Gastrocnemius medialis (tissue), 4 donors: Measurements from ENCODE around the gene COMMD9. TPM values are rescaled to one million over a fixed set of nuclear protein-coding genes. Genes with fewer than 3 reads are reported as not detected.

Experiments
- ATAC-seq, 2 donors: fragments of 150-250 bp; one replicate each; pipeline ENCODE4 v1.9.1; 2016
- DNase-seq, 2 donors: peaks; one replicate each; pipeline ENCODE4 v3.0.0-alpha.2; 2019
- H3K27ac ChIP-seq, 4 donors: fragments of 200-600 bp; sonication (generic); 1 replicate in 1 of 4; 2 replicates in 3 of 4; pipeline ENCODE4 v1.5.1; 2016 to 2018; ENCODE audit warnings: mild to moderate bottlenecking in 2 of 4, moderate library complexity in 1 of 4
- H3K27me3 ChIP-seq, 3 donors: fragments of 200-600 bp; sonication (generic) in 2 of 3; 1 replicate in 1 of 3; 2 replicates in 2 of 3; pipeline versions ENCODE4 v1.5.1 to v1.6.0; 2016 to 2019; ENCODE audit warnings: mild to moderate bottlenecking in 1 of 3, moderate library complexity in 1 of 3
- H3K36me3 ChIP-seq, 2 donors: fragments of 200-600 bp; sonication (generic) in 1 of 2; one replicate each; pipeline ENCODE4 v1.5.1; 2017 to 2018
- H3K4me1 ChIP-seq, 2 donors: fragments of 200-600 bp; sonication (generic) in 1 of 2; one replicate each; pipeline ENCODE4 v1.5.1; 2016 to 2017; ENCODE audit warnings: mild to moderate bottlenecking in 2 of 2
- H3K4me3 ChIP-seq, 4 donors: fragments of 200-600 bp; sonication (generic) in 3 of 4; 1 replicate in 1 of 4; 2 replicates in 3 of 4; pipeline ENCODE4 v1.5.1; 2016 to 2019; ENCODE audit warnings: mild to moderate bottlenecking in 2 of 4
- H3K9me3 ChIP-seq, 3 donors: fragments of 200-600 bp; sonication (generic) in 2 of 3; 1 replicate in 1 of 3; 2 replicates in 2 of 3; pipeline ENCODE4 v1.5.1; 2016 to 2019
- POLR2A ChIP-seq, 2 donors: fragments of 450-650 bp; IDR thresholded peaks; one replicate each; pipeline ENCODE4 v1.6.1; 2017; ENCODE audit warnings: antibody characterized with exemption in 2 of 2, mild to moderate bottlenecking in 2 of 2, moderate library complexity in 2 of 2
- in situ Hi-C, 4 donors: fragments of 200-750 bp; cut with MboI; loops; one replicate each; pipeline versions ENCODE4 v1.15.0 to v1.8.0; 2017; ENCODE audit warnings: low sequenced_read_pairs in 4 of 4
- intact Hi-C: fragments of 100-400 bp; cut with DNase I; formaldehyde crosslinking; loops from one replicate; pipeline ENCODE4 v1.15.1; 2023; ENCODE audit warnings: low total_unique reads
- total RNA-seq, 4 donors: library from RNA; depleted of rRNA; stranded (reverse); fragments of >200 nt; gene quantifications; one replicate each; pipeline versions ENCODE4 v1.1.0 to v1.2.3, GENCODE V29; 2016
- TF ChIP-seq, protein P1 (sequence below), 5 experiments: fragments of 450-650 bp in 3 of 5; fragments of 200-600 bp in 2 of 5; sonication (generic) in 2 of 5; IDR thresholded peaks in 4 of 5; conservative IDR thresholded peaks in 1 of 5; 1 replicate in 4 of 5; 2 replicates in 1 of 5; pipeline ENCODE4 v1.5.1; 2016 to 2019; ENCODE audit warnings: antibody characterized with exemption in 5 of 5, mild to moderate bottlenecking in 3 of 5, moderate library complexity in 3 of 5

Gene COMMD9
- total RNA-seq, 4 donors from 2014 or later, result 51.8 to 68.6 (median 57.7) TPM

DNA sequence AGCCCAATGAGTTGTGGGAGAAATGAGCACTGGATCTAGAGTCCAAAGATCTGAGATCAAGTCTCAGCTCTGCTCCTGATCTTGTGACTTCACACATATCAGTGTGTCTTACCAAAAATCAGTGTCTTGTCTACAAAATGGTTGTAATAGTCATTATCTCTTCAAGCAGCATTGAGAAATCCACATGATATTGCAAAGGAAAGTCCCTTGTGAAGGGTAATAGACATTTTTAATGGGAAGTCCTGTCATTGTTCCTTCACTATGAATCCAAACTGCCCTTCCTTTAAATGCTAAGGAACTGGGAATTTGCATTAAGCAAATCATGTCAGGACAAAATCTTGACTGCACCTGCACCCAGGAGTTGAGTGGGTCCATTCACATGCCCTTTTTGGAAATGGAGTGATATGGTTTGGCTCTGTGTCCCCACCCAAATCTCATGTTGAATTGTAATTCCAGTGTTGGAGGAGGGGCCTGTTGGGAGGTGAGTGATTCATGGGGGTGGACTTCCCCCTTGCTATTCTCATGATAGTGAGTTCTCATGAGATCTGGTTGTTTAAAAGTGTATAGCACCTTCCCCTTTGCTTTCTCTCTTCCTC is 51.1 kb downstream of the COMMD9 start:
- H3K4me3 ChIP-seq, result no peak overlapping the region

DNA sequence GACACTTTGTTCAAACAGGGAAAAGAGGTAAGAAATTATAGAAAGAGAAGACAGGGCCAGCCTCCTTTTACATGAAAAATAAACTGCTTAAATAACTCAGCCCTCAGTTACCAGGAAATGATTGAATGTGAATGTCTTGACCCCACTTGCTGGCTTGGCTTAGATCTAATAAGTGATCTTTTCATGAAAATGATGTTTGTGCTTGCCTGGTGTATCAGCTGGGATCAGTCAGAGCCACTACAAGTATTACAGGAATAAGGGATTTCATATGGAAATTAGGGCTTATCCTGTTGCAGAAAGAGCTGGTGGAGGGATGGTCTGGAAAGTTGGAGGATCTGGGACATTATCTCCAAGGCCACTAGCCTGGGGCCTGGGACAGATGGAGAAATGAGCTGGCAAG is 51.8 kb downstream of the COMMD9 start:
- Histone ChIP-seq H3K27ac (no peak overlapping the region), H3K27me3 (no peaks in the 10 kb centered on the region), H3K4me1 (no peaks in the 10 kb centered on the region), H3K36me3 (no peaks in the 10 kb centered on the region), H3K9me3 (no peaks in the 10 kb centered on the region), H3K4me3 (no peak overlapping the region)
- in situ Hi-C loops, result no loop called here
- ATAC-seq (no peak), DNase-seq (no peak)
- TF ChIP-seq POLR2A (IDR thresholded peaks at IDR 0.05), result no peak
- TF ChIP-seq, protein P1, sequence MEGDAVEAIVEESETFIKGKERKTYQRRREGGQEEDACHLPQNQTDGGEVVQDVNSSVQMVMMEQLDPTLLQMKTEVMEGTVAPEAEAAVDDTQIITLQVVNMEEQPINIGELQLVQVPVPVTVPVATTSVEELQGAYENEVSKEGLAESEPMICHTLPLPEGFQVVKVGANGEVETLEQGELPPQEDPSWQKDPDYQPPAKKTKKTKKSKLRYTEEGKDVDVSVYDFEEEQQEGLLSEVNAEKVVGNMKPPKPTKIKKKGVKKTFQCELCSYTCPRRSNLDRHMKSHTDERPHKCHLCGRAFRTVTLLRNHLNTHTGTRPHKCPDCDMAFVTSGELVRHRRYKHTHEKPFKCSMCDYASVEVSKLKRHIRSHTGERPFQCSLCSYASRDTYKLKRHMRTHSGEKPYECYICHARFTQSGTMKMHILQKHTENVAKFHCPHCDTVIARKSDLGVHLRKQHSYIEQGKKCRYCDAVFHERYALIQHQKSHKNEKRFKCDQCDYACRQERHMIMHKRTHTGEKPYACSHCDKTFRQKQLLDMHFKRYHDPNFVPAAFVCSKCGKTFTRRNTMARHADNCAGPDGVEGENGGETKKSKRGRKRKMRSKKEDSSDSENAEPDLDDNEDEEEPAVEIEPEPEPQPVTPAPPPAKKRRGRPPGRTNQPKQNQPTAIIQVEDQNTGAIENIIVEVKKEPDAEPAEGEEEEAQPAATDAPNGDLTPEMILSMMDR (IDR thresholded peaks at IDR 0.05 in 4 of 5, conservative IDR thresholded peaks at IDR 0.05 in 1 of 5), result no peak
- intact Hi-C loops, result no loop called here

More for the DNA sequence above, 51.1 kb downstream of the COMMD9 start:
- in situ Hi-C loops (no loop called here), intact Hi-C loops (no loop called here)
- DNase-seq, result no peak
- no peak overlapping the region for H3K27ac ChIP-seq
- TF ChIP-seq, protein P1 (IDR thresholded peaks at IDR 0.05 in 4 of 5, conservative IDR thresholded peaks at IDR 0.05 in 1 of 5), result no peak
- TF ChIP-seq POLR2A (IDR thresholded peaks at IDR 0.05), result no peak
- H3K36me3 ChIP-seq, result no peaks in the 10 kb centered on the region
- no peaks in the 10 kb centered on the region for H3K4me1 ChIP-seq
- ATAC-seq, result no peak
- no peaks in the 10 kb centered on the region for H3K9me3 ChIP-seq
- no peaks in the 10 kb centered on the region for H3K27me3 ChIP-seq

DNA sequence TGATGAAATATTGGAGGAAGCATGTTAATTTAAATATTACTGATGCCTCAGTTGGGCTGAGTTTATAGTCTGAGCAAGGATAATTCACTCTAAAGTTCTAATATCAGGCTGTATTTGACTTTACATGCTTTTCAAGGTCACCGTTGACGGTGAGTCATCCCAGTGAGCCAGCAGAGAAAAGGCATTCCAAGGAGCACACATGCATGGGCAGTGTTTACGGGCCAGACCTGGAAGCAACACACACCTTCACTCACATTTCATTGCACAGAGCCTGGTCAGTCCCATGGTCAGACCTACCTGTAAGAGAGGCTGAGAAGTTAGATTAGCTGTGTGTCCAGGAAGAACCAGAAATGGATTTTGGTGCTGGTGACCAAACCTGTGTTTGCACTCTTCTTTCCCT is 53.5 kb downstream of the COMMD9 start:
- no peak for ATAC-seq
- no peak for TF ChIP-seq POLR2A (IDR thresholded peaks at IDR 0.05)
- TF ChIP-seq, protein P1 (IDR thresholded peaks at IDR 0.05 in 4 of 5, conservative IDR thresholded peaks at IDR 0.05 in 1 of 5), result no peak
- no peaks in the 10 kb centered on the region for H3K27me3 ChIP-seq

DNA sequence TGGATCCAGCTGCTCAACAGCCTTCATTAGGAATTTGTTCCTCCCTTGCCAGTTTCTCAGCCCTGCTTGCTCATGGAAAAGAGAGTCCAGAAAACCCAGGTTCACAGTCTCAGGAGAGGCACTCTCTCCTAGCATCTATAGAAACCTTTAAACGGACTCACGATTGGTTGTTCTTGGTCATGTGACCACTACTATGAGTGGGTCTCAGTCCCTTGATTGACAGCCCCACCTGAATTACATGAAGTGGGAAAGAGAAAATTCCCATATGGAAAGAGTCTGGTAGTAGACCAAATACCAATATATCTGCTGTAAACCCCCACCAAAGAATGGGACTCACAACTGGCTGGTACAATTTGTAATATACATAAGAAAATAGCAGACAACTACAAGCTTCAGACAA is 54.4 kb downstream of the COMMD9 start:
- Histone ChIP-seq H3K36me3 (no peaks in the 10 kb centered on the region), H3K4me3 (no peak overlapping the region), H3K27ac (no peak overlapping the region), H3K27me3 (no peaks in the 10 kb centered on the region), H3K9me3 (no peaks in the 10 kb centered on the region), H3K4me1 (no peaks in the 10 kb centered on the region)
- DNase-seq, result no peak
- TF ChIP-seq, protein P1 (IDR thresholded peaks at IDR 0.05 in 4 of 5, conservative IDR thresholded peaks at IDR 0.05 in 1 of 5), result no peak
- no peak for TF ChIP-seq POLR2A (IDR thresholded peaks at IDR 0.05)
- ATAC-seq, result no peak
- intact Hi-C loops (no loop called here), in situ Hi-C loops (no loop called here)

More for the DNA sequence above, 53.5 kb downstream of the COMMD9 start:
- H3K36me3 ChIP-seq, result no peaks in the 10 kb centered on the region
- intact Hi-C loops, result no loop called here
- DNase-seq, result no peak
- H3K4me3 ChIP-seq, result no peak overlapping the region
- H3K27ac ChIP-seq, result no peak overlapping the region
- in situ Hi-C loops, result no loop called here
- no peaks in the 10 kb centered on the region for H3K9me3 ChIP-seq
- no peaks in the 10 kb centered on the region for H3K4me1 ChIP-seq

DNA sequence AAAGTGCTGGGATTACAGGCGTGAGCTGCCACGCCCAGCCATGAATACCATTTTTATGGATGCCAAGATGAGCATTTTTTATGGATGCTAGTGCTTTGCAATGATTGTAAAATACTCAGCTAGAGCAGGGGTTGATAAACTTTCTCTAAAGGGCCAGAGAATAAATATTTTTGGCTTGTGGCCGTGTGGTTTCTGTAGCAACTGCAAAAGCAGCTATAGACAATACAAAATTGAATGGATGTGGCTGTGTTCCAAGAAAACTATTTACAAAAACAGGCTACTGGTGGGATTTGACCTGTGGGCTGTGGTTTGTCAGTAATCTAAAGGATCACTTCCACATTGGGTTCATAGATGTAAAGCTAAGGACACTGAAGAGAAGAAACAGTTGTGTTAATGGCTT is 56.0 kb downstream of the COMMD9 start:
- in situ Hi-C loops, result no loop called here
- DNase-seq, result no peak
- Histone ChIP-seq H3K36me3 (no peaks in the 10 kb centered on the region), H3K27me3 (no peaks in the 10 kb centered on the region), H3K9me3 (no peaks in the 10 kb centered on the region), H3K4me3 (no peak overlapping the region), H3K27ac (no peak overlapping the region), H3K4me1 (no peaks in the 10 kb centered on the region)
- no peak for ATAC-seq
- TF ChIP-seq POLR2A (IDR thresholded peaks at IDR 0.05), result no peak
- intact Hi-C loops, result no loop called here
